ENCODE measurements around the gene USP4.
"Not testable (repeated sequence)": the region's sequence is repeated elsewhere in the genome, so short reads cannot be mapped to it uniquely, and the experiment has no call there.

USP4 gene

GRCh38 chr3:49352281-49352680 is 12.4 kb upstream of the USP4 start:
- in situ Hi-C loops (cut with MboI; ENCODE audit: low sequenced_read_pairs) = no loop called here

- in situ Hi-C loops (cut with MboI; ENCODE audit: low sequenced_read_pairs) = no loop called here
These were observed 11.7 kb upstream of the USP4 start for GRCh38 chr3:49351521-49352011.

GRCh38 chr3:49349348-49350114 is 9.7 kb upstream of the USP4 start:
- in situ Hi-C loops (cut with MboI; ENCODE audit: low sequenced_read_pairs) = no loop called here

- in situ Hi-C loops (cut with MboI; ENCODE audit: low sequenced_read_pairs) = not testable (repeated sequence)
These were observed 8.5 kb upstream of the USP4 start for GRCh38 chr3:49348361-49348760.

- in situ Hi-C loops (cut with MboI; ENCODE audit: low sequenced_read_pairs) = no loop called here
These were observed 7.0 kb upstream of the USP4 start for GRCh38 chr3:49346797-49347251.

GRCh38 chr3:49343163-49343562 is 3.3 kb upstream of the USP4 start:
- in situ Hi-C loops (cut with MboI; ENCODE audit: low sequenced_read_pairs) = no loop called here

- in situ Hi-C loops (cut with MboI; ENCODE audit: low sequenced_read_pairs) = no loop called here
These were observed 2.1 kb upstream of the USP4 start for GRCh38 chr3:49341996-49342395.

GRCh38 chr3:49339581-49339940 is 292 bp downstream of the USP4 start:
- in situ Hi-C loops (cut with MboI; ENCODE audit: low sequenced_read_pairs) = no loop called here

GRCh38 chr3:49333916-49334633 is 5.8 kb downstream of the USP4 start:
- in situ Hi-C loops (cut with MboI; ENCODE audit: low sequenced_read_pairs) = no loop called here

GRCh38 chr3:49333091-49333490 is 6.8 kb downstream of the USP4 start:
- in situ Hi-C loops (cut with MboI; ENCODE audit: low sequenced_read_pairs) = no loop called here

- in situ Hi-C loops (cut with MboI; ENCODE audit: low sequenced_read_pairs) = no loop called here
These were observed 10.7 kb downstream of the USP4 start for GRCh38 chr3:49329186-49329585.

GRCh38 chr3:49328350-49328749 is 11.5 kb downstream of the USP4 start:
- in situ Hi-C loops (cut with MboI; ENCODE audit: low sequenced_read_pairs) = not testable (repeated sequence)

GRCh38 chr3:49327485-49327884 is 12.4 kb downstream of the USP4 start:
- in situ Hi-C loops (cut with MboI; ENCODE audit: low sequenced_read_pairs) = no loop called here

- in situ Hi-C loops (cut with MboI; ENCODE audit: low sequenced_read_pairs) = no loop called here
These were observed 15.1 kb downstream of the USP4 start for GRCh38 chr3:49324768-49325167.

- in situ Hi-C loops (cut with MboI; ENCODE audit: low sequenced_read_pairs) = no loop called here
These were observed 23.0 kb downstream of the USP4 start for GRCh38 chr3:49316696-49317457.

GRCh38 chr3:49313896-49314688 is 25.8 kb downstream of the USP4 start:
- in situ Hi-C loops (cut with MboI; ENCODE audit: low sequenced_read_pairs) = no loop called here

- in situ Hi-C loops (cut with MboI; ENCODE audit: low sequenced_read_pairs) = no loop called here
These were observed 28.6 kb downstream of the USP4 start for GRCh38 chr3:49311283-49311682.

GRCh38 chr3:49310677-49311076 is 29.2 kb downstream of the USP4 start:
- in situ Hi-C loops (cut with MboI; ENCODE audit: low sequenced_read_pairs) = no loop called here

- in situ Hi-C loops (cut with MboI; ENCODE audit: low sequenced_read_pairs) = no loop called here
These were observed 34.2 kb downstream of the USP4 start for GRCh38 chr3:49305608-49306007.

- in situ Hi-C loops (cut with MboI; ENCODE audit: low sequenced_read_pairs) = no loop called here
These were observed 37.2 kb downstream of the USP4 start for GRCh38 chr3:49302613-49303012.

GRCh38 chr3:49300595-49300994 is 39.3 kb downstream of the USP4 start:
- in situ Hi-C loops (cut with MboI; ENCODE audit: low sequenced_read_pairs) = no loop called here

Measured in hTERT RPE-1 (cell line).